HUES64 (cell line): Measurements from ENCODE around the gene NLN. TPM values are rescaled to one million over a fixed set of nuclear protein-coding genes. Genes with fewer than 3 reads are reported as not detected.
A peak's percentile ranks its signal among the peaks of the same experiment; 100 is the strongest.
"Not testable (repeated sequence)": the region's sequence is repeated elsewhere in the genome, so short reads cannot be mapped to it uniquely, and the experiment has no call there.

Source experiments
- H3K27ac ChIP-seq: 2 replicates; pipeline ENCODE4 v1.7.0; 2013; ENCODE audit warnings: low read depth, low read length, inconsistent platforms
- H3K27me3 ChIP-seq: 2 replicates; pipeline ENCODE4 v1.6.1; 2013; ENCODE audit warnings: mild to moderate bottlenecking, low read length; ENCODE audit not compliant: insufficient read depth
- H3K36me3 ChIP-seq: 2 replicates; pipeline ENCODE4 v1.6.1; 2013; ENCODE audit warnings: mild to moderate bottlenecking, low read length; ENCODE audit not compliant: insufficient read depth
- H3K4me1 ChIP-seq: 2 replicates; pipeline ENCODE4 v1.6.1; 2013; ENCODE audit warnings: mild to moderate bottlenecking, low read length, moderate library complexity; ENCODE audit not compliant: insufficient read depth
- H3K4me3 ChIP-seq: 2 replicates; pipeline ENCODE4 v1.5.1; 2013; ENCODE audit warnings: mild to moderate bottlenecking, low read length, moderate library complexity
- H3K9ac ChIP-seq: 2 replicates; pipeline ENCODE4 v1.6.1; 2013; ENCODE audit warnings: mild to moderate bottlenecking, low read depth, low read length
- H3K9me3 ChIP-seq: 2 replicates; pipeline ENCODE4 v1.6.1; 2013; ENCODE audit warnings: low read depth, low read length; ENCODE audit not compliant: insufficient read depth
- WGBS: fragments of 150-250, 120-280 bp; methylation state at CpG from one replicate; pipeline ENCODE4 v1.1.7; 2013; ENCODE audit warnings: missing lambda C conversion rate; 5-methylcytosine and 5-hydroxymethylcytosine counted together
- polyA plus RNA-seq, 2 experiments: library from polyadenylated mRNA; stranded (reverse); fragments of 50-300 nt; gene quantifications; one replicate each; pipeline ENCODE4 v1.2.3, GENCODE V29; 2013

NLN gene
- 72.1 TPM for polyA plus RNA-seq (2013, experiment 1 of 2)
- polyA plus RNA-seq (2013, experiment 2 of 2) = 69.7 TPM

GRCh38 chr5:65721720-65722574, at the start of gene NLN, which contains the start of gene SGTB:
NLN (plus strand) TSS chr5:65722205; CDS start chr5:65722374, 169 bp downstream.
SGTB (minus strand) TSS chr5:65722109; CDS start chr5:65720807, 1,302 bp downstream.
- under 1% methylated on average over 92 of the region's 92 CpGs for WGBS
- peak within 1 kb of the TSS; percentile 80 for H3K4me3 ChIP-seq
- no peaks in the 10 kb centered on the region for H3K9me3 ChIP-seq
- H3K9ac ChIP-seq = peak within 1 kb of the TSS; percentile 92
- H3K36me3 ChIP-seq = peaks cover 16% of the 10 kb centered on the region
- H3K4me1 ChIP-seq = peaks cover 15% of the 10 kb centered on the region
- H3K27me3 ChIP-seq = no peaks in the 10 kb centered on the region
- peak within 1 kb of the TSS; percentile 68 for H3K27ac ChIP-seq

DNA sequence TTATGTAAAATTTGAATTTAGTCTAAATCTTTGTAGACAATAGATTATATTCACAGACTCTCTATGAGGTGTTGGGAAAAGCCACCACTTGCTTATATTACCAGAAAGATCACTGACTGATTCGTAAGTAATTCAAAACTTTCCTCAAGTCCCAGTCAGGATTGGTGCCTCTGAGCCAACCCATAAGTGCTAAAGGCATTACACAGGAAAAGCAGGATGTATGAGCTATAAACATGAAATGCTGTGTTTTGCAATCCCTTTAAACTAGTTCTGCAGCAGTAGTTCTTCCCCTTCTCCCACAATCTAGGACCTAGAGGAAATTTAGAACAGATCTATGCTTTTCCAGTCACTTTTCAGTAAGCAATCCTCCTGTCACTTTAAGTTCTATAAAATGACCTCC, 49.2 kb upstream of the NLN start:
- no peaks in the 10 kb centered on the region for H3K27me3 ChIP-seq
- no peak overlapping the region for H3K27ac ChIP-seq
- no peaks in the 10 kb centered on the region for H3K9me3 ChIP-seq
- no peak overlapping the region for H3K4me3 ChIP-seq
- H3K4me1 ChIP-seq = no peaks in the 10 kb centered on the region
- H3K9ac ChIP-seq = no peak overlapping the region
- peaks cover 31% of the 10 kb centered on the region for H3K36me3 ChIP-seq
- 86% methylated on average over 1 of the region's 1 CpG for WGBS

DNA sequence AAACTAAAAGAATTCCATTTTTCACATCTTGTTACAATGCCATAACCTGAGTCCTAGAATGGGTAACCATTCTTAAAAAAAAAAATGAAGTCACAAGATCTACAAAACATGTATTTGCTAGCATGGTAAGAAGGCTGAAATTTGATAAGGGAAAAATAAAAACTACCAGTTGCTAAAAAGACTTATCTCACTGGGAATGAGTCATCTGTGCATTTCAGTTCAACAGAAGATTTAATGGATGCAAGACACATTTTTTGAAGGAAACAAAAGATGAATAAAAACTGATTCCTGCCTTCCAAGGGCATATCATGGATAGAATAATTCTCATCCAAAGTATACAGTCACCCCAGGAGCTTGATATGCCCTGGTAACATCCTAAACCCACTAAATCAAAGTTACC, 47.3 kb upstream of the NLN start:
- Histone ChIP-seq H3K27me3 (no peaks in the 10 kb centered on the region), H3K36me3 (peaks cover 20% of the 10 kb centered on the region), H3K9ac (no peak overlapping the region), H3K4me3 (no peak overlapping the region), H3K27ac (no peak overlapping the region), H3K4me1 (no peaks in the 10 kb centered on the region), H3K9me3 (no peaks in the 10 kb centered on the region)

DNA sequence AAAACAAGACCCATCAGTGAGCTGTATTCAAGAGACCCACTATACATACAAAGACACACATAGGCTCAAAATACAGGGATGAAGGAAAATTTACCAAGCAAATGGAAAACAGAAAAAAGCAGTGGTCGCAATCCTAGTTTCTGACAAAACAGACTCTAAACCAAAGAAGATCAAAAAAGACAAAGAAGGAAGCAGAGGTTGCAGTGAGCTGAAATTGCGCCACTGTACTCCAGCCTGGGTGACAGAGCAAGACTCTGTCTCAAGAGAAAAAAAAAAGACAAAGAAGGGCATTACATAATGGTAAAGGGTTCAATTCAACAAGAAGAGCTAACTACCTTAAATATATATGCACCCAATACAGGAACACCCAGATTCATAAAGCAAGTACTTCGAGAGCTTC, 45.9 kb upstream of the NLN start:
- not testable (repeated sequence) for H3K4me3 ChIP-seq, H3K27me3 ChIP-seq, H3K9ac ChIP-seq, H3K4me1 ChIP-seq, H3K27ac ChIP-seq, H3K9me3 ChIP-seq
- peaks cover 19% of the 10 kb centered on the region for H3K36me3 ChIP-seq
- 94% methylated on average over 3 of the region's 3 CpGs for WGBS

DNA sequence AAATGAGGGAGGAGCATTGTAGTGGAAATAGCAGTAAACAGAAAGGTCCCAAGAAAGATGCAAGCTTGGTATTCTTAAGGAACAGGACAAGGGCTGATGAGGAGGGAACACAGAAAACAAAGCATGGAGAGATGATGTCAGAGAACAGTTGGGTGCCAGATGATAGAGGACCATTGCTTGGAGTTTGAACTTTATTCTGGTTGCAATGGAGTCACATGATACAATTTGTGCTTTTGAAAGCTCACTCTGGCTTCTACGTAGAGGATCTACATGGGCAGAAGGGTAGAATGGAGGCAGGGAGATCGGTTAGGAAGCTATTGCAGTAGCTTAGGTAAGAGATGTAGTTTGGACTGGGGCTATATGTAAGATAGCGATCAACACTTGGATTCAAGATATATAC, 39.9 kb upstream of the NLN start:
- no peaks in the 10 kb centered on the region for H3K4me1 ChIP-seq
- H3K9ac ChIP-seq = no peak overlapping the region
- WGBS = 93% methylated on average over 3 of the region's 3 CpGs
- no peaks in the 10 kb centered on the region for H3K9me3 ChIP-seq
- peaks cover 33% of the 10 kb centered on the region for H3K36me3 ChIP-seq
- no peak overlapping the region for H3K27ac ChIP-seq
- H3K4me3 ChIP-seq = no peak overlapping the region
- H3K27me3 ChIP-seq = no peaks in the 10 kb centered on the region

DNA sequence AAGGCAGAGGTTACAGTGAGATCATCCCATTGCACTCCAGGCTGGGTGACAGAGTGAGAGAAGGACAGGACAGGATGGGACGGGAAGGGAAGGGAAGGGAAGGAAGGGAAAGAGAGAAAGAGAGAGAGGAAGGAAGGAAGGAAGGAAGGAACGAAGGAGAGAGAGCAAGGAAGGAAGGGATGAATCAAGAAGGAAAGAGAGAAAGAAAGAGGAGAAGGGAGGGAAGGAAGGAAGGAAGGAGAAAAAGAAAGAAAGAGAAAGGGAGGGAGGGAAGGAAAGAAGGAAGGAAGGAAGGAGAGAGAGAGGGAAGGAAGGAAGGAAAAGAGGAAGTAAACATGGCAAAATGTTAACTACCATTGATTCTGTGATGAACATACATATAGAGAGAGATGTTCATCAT, 28.9 kb upstream of the NLN start:
- WGBS = 88% methylated on average over 2 of the region's 2 CpGs
- Histone ChIP-seq H3K9ac (no peak overlapping the region), H3K4me3 (no peak overlapping the region), H3K4me1 (peaks cover 6% of the 10 kb centered on the region; the same call in 1 of the 2 replicates), H3K36me3 (peaks cover 11% of the 10 kb centered on the region; the same call in 1 of the 2 replicates), H3K27me3 (no peaks in the 10 kb centered on the region), H3K27ac (no peak overlapping the region), H3K9me3 (no peaks in the 10 kb centered on the region)

- Histone ChIP-seq H3K27ac (no peak overlapping the region), H3K9me3 (no peaks in the 10 kb centered on the region), H3K4me3 (no peak overlapping the region), H3K9ac (no peak overlapping the region), H3K4me1 (peaks cover 6% of the 10 kb centered on the region; the same call in 1 of the 2 replicates), H3K36me3 (peaks cover 13% of the 10 kb centered on the region; the same call in 1 of the 2 replicates), H3K27me3 (no peaks in the 10 kb centered on the region)
- 96% methylated on average over 4 of the region's 4 CpGs for WGBS
Measured at GRCh38 chr5:65695162-65695755, 26.7 kb upstream of the NLN start.

GRCh38 chr5:65695896-65696295, 26.1 kb upstream of the NLN start:
- WGBS = 76% methylated on average over 4 of the region's 4 CpGs
- peaks cover 10% of the 10 kb centered on the region; the same call in 1 of the 2 replicates for H3K36me3 ChIP-seq

DNA sequence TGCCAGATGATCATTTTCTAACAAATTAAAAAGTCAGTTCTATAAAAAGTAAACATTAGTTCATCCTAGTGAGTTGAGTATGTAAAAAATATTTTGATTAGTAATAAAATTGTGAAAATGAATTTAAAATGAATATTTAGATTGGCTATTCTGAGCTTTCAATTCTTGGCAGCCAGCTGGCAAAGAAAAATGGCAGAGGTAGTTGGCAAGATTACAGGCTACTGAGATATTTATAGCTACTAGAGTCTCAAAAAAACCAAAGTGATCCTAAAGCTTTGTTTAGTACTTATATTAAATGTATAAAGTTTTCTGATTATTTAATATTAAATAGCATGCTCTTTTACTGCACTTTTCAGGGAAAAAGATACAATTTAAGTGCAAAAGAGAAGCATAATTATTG, 25.1 kb upstream of the NLN start:
- no peak overlapping the region for H3K9ac ChIP-seq

More at GRCh38 chr5:65695896-65696295, 26.1 kb upstream of the NLN start:
- Histone ChIP-seq H3K9ac (no peak overlapping the region), H3K4me3 (no peak overlapping the region), H3K4me1 (peaks cover 6% of the 10 kb centered on the region; the same call in 1 of the 2 replicates), H3K27ac (no peak overlapping the region), H3K27me3 (no peaks in the 10 kb centered on the region), H3K9me3 (no peaks in the 10 kb centered on the region)

DNA sequence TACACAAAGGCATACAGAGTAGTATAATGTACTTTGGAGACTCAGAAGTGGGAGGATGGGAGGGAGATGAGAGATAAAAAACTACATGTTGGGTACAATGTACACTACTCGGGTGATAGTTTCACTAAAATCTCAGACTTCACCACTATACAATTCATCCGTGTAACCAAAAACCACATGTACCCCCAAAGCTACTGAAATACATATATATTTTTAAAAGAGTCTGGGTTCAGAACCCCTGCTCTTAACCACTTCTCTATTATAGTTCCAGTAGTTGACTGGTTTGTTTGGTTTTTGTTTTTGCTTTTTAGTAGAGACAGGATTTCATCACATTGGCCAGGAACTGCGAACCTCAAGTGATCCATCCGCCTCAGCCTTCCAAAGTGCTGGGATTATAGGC, 22.7 kb upstream of the NLN start:
- no peaks in the 10 kb centered on the region for H3K27me3 ChIP-seq
- H3K9ac ChIP-seq = no peak overlapping the region
- no peaks in the 10 kb centered on the region for H3K9me3 ChIP-seq
- 93% methylated on average over 4 of the region's 4 CpGs for WGBS
- H3K27ac ChIP-seq = no peak overlapping the region
- H3K4me1 ChIP-seq = peaks cover 6% of the 10 kb centered on the region; the same call in 1 of the 2 replicates
- peaks cover 19% of the 10 kb centered on the region for H3K36me3 ChIP-seq
- H3K4me3 ChIP-seq = no peak overlapping the region

More for the DNA sequence above, 25.1 kb upstream of the NLN start:
- Histone ChIP-seq H3K27ac (no peak overlapping the region), H3K4me3 (no peak overlapping the region), H3K27me3 (no peaks in the 10 kb centered on the region), H3K36me3 (peaks cover 10% of the 10 kb centered on the region; the same call in 1 of the 2 replicates), H3K4me1 (peaks cover 6% of the 10 kb centered on the region; the same call in 1 of the 2 replicates), H3K9me3 (no peaks in the 10 kb centered on the region)

DNA sequence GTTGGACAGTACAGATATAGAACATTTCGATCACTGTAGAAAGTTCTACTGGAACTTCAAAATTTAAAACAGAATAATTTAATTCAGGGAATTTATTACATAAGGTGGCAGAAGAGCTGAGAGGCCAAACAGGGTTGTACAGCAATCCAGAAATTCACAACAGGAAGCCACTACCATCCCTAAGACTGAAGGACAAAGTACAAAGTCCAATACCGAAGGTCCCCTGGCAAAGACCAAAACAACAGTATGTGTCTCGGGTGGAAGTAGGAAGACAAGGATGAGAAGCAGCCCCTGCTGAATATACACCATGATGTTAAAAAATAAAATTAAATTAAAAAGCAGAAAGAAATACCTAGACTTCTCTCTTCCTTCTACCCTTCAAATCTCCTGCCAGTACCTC, 20.0 kb upstream of the NLN start:
- H3K9ac ChIP-seq = no peak overlapping the region
- H3K4me1 ChIP-seq = no peaks in the 10 kb centered on the region
- 100% methylated on average over 3 of the region's 3 CpGs for WGBS
- no peak overlapping the region for H3K27ac ChIP-seq
- H3K4me3 ChIP-seq = no peak overlapping the region
- H3K27me3 ChIP-seq = no peaks in the 10 kb centered on the region
- H3K36me3 ChIP-seq = peaks cover 15% of the 10 kb centered on the region
- no peaks in the 10 kb centered on the region for H3K9me3 ChIP-seq
